ENCODE measurements around the gene PPP1CA.
"Not testable (repeated sequence)": the region's sequence is repeated elsewhere in the genome, so short reads cannot be mapped to it uniquely, and the experiment has no call there.

Gene PPP1CA

DNA sequence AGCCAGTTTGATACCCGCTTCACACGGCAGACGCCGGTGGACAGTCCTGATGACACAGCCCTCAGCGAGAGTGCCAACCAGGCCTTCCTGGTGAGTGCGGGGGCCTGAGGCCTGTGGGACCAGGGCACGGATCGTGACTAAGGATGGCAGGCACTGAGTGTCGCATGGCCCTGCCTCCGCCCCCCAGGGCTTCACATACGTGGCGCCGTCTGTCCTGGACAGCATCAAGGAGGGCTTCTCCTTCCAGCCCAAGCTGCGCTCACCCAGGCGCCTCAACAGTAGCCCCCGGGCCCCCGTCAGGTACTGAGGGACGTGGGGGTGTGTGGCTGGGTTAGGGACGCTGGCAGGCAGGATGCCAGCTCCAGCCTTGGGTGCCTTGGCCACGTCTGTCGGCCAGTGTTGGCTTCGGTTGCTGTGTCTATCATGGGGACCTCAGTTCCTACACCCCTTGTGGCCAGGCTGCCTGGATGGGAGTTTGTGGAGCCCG, 32.8 kb upstream of the PPP1CA start:
- DNase-seq: peak in 1 of 6 experiments; percentile 15

DNA sequence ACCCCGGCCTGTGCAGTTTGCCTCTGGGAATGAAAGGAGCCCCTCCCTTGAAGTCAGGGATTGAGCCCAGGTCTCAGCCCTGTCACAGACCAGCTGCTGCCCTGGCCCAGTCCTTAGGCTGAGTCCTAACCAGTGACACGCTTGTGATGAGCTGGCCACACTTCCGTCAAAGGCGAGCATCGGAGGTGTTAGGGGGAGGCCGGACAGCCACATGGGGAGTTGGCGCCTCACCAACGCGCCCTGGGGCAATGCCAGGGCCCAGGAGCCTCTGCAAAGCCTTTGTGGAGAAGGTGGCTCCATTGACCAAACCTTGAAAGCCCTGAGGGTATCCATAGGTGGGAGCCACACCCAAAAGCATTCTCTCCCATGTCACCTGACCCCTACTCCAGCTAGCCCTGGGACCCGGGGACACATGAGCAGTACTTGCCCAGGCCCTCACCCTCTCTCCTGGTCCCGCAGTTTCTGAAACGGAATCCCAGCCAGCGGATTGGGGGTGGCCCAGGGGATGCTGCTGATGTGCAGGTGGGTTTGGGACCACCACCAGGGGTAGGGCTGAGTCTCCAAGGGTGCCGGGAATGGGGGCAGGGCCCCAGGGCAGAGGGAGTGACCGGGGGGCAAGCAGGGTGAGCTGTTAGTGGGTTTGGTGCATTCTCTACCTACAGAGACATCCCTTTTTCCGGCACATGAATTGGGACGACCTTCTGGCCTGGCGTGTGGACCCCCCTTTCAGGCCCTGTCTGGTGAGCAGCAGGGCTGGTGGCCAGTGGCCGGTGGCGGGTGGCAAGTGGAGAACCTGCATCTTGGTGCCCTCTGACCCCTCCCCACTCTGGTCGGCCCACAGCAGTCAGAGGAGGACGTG, 32.1 kb upstream of the PPP1CA start:
- DNase-seq: no peak

DNA sequence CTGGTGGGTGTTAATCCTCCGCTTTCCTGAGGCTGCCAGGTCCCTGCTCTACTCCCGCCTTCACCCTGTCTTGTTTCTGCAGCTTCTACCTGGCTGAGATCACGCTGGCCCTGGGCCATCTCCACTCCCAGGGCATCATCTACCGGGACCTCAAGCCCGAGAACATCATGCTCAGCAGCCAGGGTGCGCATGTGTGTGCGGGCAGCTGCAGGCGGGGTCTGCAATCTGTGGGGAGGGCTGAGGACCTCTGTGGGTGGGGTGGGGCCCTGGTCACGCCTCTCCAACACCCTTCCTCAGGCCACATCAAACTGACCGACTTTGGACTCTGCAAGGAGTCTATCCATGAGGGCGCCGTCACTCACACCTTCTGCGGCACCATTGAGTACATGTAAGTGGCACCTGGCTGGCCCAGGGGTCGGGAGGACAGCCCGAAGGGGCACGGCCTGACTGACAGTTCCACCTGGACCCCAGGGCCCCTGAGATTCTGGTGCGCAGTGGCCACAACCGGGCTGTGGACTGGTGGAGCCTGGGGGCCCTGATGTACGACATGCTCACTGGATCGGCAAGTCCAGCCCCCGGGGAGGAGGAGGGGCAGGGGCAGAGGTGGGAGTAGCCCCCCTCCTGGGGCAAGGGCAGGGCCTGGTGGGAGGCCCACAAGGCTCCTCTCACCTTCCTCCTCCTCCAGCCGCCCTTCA, 31.1 kb upstream of the PPP1CA start:
- DNase-seq: no peak

DNA sequence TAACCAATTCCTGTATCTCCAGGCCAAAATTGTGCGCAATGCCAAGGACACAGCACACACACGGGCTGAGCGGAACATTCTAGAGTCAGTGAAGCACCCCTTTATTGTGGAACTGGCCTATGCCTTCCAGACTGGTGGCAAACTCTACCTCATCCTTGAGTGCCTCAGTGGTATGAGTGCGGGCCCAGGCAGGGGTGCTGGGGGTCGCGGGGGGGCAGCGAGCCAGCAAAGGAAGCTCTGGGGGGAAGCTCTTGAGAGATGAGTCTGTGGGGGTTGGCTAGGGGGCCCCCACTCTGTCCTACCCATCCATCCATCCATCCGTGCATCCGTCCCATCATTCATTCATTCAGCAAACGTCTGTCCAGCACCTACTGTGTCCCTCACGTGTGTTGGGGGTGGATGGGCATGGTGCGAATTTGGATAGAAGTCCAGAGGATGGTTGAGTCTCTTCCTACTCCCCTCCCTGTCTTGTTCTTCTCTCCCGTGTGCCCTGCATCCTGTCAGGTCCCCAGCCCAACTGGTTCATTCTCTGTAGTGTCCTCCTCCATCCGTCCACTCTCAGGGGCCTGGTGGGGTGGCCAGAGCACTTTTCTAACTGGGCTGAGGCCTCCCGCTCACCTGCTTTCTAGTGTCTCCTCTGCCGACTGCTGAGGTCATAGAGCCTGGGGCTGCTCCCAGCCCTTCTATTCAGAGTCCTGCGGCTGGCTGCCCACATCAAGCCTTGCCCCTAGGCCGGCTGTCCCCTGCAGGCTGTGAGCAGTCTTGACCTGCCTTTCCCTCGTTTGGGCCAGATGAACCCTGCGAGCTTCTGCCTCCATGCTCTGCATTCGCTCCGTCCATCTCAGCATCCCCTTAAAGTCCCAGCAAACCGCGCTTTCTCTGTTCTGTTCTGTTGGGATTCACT, 29.9 kb upstream of the PPP1CA start:
- DNase-seq: no peak

GRCh38 chr11:67429722-67430121, 28.1 kb upstream of the PPP1CA start:
- DNase-seq: no peak

- DNase-seq: no peak
Observed at GRCh38 chr11:67429038-67429668, 27.5 kb upstream of the PPP1CA start.

GRCh38 chr11:67428052-67429001, 26.7 kb upstream of the PPP1CA start, which contains the start of gene RPS6KB2:
Gene RPS6KB2 (plus strand): TSS chr11:67428494. CDS start chr11:67428546, 52 bp downstream.
- peak; percentile 96 to 99 (median 98) for DNase-seq

DNA sequence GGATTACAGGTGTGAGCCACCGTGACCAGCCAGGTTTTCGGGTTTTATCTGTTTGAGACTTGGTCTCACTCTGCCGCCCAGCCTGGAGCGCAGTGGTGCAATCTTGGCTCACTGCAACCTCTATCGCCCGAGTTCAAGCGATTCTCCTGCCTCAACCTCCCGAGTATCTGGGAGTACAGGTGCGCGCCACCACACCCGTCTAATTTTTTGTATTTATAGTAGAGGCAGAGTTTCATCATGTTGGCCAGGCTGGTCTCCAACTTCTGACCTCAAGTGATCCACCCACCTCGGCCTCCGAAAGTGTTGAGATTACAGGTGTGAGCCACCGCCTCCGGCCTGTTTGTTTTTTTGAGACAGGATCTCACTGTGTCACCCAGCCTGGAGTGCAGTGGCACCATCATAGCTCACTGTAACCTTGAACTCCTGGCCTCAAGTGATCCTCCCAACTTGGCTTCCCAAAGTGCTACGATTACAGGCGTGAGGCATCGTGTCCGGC, 25.8 kb upstream of the PPP1CA start:
- DNase-seq: not testable (repeated sequence)

GRCh38 chr11:67423891-67424613, 22.4 kb upstream of the PPP1CA start:
- no peak for DNase-seq

DNA sequence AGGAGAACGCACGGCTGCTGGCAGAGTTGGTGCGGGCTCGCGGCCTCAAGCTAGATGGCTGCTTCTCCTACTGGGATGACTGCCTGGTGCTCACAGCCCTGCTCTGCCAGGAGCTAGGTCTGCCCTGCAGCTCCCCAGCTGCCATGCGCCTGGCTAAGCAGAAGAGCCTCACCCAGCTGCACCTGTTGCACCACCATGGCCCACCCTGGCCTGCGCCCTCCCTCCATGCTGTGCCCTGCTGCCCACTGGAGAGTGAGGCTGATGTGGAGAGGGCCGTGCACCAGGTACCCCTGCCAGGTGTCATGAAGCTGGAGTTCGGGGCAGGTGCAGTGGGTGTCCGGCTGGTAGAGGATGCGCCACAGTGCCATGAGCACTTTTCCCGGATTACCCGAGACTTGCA, 21.8 kb upstream of the PPP1CA start:
- DNase-seq: no peak

DNA sequence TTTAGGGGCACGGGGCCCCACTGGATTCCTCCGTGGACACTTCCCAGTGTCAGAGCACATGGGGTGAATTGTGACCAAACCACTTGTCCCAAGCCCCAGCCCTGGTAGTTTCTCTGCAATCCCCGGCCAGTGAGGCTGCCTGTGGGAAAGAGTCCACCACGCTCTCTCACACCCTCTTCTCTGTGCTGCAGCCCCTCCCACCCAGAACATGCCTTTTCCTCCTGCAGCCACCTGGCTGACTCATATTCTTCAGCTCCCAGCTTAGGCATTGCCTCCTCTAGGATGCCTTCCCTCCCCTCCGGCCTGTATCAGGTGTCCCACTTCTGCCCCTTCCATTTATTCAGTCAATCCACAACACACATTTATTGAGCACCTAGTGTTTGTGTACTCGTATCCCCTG, 21.2 kb upstream of the PPP1CA start:
- DNase-seq: no peak

DNA sequence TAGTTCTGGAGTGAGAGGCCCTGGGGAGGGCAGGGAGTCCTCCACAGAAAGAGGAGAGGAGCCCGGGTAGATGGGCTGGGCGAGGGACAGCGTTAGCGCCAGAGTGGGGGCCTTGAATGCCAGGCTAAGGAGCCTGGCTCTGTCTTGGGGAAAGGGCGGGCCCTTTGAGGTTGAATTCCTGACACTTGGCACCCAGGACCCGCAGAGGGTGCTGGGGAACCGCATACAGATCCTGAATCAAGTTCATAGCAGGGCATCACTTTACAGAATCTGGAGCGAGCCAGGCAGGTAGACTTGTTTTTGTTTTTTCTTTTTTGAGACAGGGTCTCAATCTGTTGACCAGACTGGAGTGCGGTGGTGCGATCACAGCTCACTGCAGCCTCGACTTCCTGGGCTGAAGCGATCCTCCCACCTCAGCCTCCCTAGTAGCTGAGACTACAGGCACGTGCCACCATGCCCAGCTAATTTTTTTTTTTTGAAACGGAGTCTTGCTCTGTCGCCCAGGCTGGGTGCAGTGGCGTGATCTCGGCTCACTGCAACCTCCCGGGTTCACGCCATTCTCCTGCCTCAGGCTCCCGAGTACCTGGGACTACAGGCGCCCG, 19.9 kb upstream of the PPP1CA start:
- no peak for DNase-seq

- peak; percentile 94 to 99 (median 98) for DNase-seq
Observed at GRCh38 chr11:67420646-67421429, 19.2 kb upstream of the PPP1CA start.

GRCh38 chr11:67420147-67420645, 18.5 kb upstream of the PPP1CA start:
- no peak for DNase-seq

DNA sequence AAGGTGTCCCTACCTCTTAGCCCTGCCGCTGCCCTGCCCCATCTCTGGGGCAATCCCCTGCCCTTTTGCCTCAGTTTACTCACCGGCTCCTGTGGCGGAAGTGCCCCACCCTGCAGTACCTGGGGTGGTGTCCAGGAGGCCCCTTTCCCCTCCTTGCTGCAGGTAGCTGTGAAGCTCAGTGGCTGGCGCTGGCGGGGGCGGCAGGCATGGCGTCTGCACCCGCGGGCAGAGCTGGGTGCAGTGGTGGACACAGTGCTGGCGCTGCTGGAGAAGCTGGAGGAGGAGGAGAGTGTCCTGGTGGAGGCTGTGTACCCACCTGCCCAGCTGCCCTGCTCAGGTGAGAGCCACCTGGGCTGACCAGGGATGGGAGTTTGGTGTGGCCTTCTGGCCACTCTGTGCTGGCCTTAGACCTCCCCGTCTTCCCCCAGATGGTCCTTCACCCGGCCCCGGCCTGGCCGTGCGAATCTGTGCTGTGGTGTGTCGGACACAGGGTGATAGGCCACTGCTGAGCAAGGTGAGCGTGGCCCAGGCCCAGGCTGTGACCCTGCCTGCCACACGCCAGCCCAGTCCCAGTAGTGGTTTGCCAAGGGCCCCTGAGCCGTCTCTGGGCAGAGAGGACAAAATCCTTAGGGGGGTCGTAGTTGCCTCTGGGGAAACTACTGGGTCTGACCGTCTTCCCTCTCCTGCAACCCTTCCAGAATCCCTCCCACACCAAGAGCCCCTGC, 17.8 kb upstream of the PPP1CA start:
- no peak for DNase-seq

GRCh38 chr11:67418476-67419281, 17.0 kb upstream of the PPP1CA start:
- peak; percentile 34 to 66 (median 46) for DNase-seq

- DNase-seq: no peak
Observed at GRCh38 chr11:67417425-67417824, 15.8 kb upstream of the PPP1CA start.
